HG03378 (cell line): ENCODE measurements around the gene MIGA2.
"Not testable (repeated sequence)": the region's sequence is repeated elsewhere in the genome, so short reads cannot be mapped to it uniquely, and the experiment has no call there.

ENCODE experiments used
- ATAC-seq: cut with Tn5 transposase; IDR thresholded peaks from one replicate; pipeline ENCODE4 v1.9.1; 2021; ENCODE audit warnings: mild to moderate bottlenecking, moderate library complexity; ENCODE audit not compliant: unreplicated experiment

Gene MIGA2, protein sequence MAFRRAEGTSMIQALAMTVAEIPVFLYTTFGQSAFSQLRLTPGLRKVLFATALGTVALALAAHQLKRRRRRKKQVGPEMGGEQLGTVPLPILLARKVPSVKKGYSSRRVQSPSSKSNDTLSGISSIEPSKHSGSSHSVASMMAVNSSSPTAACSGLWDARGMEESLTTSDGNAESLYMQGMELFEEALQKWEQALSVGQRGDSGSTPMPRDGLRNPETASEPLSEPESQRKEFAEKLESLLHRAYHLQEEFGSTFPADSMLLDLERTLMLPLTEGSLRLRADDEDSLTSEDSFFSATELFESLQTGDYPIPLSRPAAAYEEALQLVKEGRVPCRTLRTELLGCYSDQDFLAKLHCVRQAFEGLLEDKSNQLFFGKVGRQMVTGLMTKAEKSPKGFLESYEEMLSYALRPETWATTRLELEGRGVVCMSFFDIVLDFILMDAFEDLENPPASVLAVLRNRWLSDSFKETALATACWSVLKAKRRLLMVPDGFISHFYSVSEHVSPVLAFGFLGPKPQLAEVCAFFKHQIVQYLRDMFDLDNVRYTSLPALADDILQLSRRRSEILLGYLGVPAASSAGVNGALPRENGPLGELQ

GRCh38 chr9:129036241-129036922 is at the start of gene MIGA2:
Gene MIGA2 (plus strand): TSS chr9:129036626. CDS start chr9:129040595, 3,969 bp downstream.
- peak; percentile 85 for ATAC-seq

DNA sequence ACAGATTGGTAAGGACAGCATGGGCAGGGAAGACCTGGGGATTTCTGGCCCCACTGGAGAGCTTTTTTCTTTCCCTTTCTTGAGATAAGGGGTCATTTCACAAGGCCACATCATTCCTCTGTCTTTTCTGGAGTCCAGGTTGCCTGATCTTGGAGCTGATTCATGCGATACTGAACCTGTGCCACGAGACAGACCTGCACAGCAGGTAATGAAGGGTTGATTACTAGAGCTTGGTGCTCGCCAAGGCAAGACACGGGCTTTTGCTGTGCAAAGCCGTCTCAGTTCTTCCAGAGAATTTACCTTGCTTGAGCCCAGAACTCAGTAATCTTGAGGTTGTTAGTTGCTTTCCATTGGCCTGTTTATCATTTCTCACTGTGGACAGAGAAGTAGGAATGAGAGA is 49.8 kb upstream of the MIGA2 start:
- ATAC-seq = no peak

DNA sequence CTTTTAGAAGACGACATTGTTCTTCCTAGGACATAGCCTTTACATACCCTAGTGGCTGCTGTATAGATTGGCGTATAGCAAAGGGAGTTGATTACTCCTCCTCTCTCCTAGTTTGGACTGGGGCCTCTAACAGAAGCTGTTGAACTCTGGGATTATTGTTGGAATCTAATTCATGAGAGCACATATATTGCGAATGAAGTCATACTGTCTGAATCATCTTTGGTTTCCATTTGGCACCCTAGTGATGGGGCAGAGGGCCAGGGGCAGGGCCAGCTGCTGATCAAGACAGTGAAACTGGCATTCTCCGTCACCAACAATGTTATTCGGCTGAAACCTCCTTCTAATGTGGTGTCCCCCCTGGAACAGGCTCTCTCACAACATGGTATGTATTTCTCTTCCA is 48.6 kb upstream of the MIGA2 start:
- ATAC-seq = no peak

DNA sequence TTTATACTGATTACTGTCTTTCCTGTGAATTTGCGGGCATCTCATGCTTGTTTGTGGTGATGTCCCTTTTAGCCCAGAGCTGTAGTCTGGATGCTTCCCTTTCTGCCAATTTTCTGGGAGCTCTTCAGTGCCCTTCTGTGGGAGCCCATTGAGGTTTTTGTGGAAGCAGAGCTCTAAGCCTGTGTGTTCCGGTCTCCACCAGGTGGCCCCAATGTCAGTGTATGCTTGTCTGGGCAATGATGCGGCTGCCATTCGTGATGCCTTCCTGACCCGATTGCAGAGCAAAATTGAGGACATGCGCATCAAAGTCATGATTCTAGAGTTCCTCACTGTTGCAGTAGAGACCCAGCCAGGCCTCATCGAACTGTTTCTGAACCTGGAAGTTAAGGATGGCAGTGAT is 43.4 kb upstream of the MIGA2 start:
- no peak for ATAC-seq

- no peak for ATAC-seq
Observed at GRCh38 chr9:128995791-128996190, 40.6 kb upstream of the MIGA2 start.

- no peak for ATAC-seq
Observed at GRCh38 chr9:128998462-128998861, 38.0 kb upstream of the MIGA2 start.

- ATAC-seq = no peak
Observed at GRCh38 chr9:128999581-129000206, 36.7 kb upstream of the MIGA2 start.

- ATAC-seq = no peak
Observed at GRCh38 chr9:129001504-129002325, 34.7 kb upstream of the MIGA2 start.

DNA sequence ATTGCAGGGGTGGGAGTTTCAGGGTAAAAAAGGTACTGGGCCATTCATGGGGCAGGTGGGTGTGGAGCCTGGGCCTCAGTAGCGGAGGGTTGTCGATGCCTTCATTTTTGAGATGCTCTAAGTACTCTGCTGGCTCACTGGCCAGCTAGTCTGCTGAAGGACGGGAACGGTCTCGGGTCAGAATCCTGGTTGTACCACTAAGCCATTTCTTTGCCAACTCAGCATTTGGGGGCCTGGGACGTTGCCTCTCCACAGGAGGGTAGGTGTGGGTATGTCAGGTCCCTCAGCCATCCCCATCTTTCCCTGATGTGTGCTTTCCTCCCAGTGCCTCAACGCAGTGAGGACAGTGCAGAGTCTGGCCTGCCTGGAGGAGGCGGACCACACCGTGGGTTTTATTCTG is 33.4 kb upstream of the MIGA2 start:
- ATAC-seq = no peak

- not testable (repeated sequence) for ATAC-seq
Observed at GRCh38 chr9:129004173-129004572, 32.3 kb upstream of the MIGA2 start.

DNA sequence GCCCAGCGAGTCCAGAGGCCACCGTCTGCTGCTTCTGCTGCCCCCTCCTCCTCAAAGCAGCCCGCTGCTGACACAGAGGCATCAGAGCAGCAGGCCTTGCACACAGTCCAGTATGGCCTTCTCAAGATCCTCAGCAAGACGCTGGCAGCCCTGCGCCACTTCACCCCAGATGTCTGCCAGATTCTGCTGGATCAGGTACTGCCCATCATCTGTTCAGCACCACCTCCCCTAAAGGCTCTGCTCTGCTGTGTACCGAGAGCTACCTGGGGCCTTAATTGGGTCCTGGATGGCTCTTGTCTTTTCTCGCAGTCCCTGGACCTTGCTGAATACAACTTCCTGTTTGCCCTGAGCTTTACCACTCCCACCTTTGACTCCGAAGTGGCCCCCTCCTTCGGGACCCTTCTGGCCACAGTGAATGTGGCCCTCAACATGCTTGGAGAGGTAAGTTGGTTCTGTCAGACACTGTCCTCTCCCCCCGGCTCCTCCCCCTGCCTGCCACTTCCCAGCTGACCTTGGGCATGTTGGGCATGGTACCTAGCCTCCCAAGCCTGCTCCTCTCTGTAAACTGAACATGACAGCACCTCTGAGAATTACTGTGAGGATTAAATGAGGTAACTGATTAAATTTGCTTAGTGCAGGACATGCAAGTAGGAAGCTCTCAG is 31.0 kb upstream of the MIGA2 start:
- no peak for ATAC-seq

DNA sequence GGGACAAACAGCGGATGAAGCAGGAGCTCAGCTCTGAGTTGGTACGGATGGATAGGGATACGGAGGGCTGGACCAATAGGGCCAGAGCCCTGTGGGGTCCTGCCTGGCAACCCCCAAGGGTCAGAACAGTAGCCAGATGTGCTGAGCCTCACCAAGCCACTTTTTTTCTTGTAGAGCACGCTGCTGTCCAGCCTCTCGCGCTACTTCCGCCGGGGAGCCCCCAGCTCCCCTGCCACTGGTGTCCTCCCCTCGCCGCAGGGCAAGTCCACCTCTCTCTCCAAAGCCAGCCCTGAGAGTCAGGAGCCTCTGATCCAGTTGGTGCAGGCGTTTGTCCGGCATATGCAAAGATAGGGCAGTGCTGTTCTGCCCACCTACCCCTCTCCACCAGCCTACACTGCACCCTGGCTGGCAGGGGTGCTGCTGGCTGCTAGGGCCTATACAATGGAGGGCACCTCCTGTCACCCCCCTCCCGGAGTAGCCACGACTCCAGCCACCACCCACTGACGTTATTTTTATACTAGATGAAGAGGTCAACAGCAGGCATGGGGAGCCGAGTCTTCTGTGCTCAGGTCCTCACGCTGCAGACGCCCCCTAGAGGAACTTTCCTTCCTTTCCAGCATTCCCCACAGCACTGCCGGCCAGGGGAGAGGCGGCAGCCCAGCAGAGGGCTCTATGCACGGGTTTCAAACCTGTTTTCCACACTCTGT is 29.9 kb upstream of the MIGA2 start:
- no peak for ATAC-seq

DNA sequence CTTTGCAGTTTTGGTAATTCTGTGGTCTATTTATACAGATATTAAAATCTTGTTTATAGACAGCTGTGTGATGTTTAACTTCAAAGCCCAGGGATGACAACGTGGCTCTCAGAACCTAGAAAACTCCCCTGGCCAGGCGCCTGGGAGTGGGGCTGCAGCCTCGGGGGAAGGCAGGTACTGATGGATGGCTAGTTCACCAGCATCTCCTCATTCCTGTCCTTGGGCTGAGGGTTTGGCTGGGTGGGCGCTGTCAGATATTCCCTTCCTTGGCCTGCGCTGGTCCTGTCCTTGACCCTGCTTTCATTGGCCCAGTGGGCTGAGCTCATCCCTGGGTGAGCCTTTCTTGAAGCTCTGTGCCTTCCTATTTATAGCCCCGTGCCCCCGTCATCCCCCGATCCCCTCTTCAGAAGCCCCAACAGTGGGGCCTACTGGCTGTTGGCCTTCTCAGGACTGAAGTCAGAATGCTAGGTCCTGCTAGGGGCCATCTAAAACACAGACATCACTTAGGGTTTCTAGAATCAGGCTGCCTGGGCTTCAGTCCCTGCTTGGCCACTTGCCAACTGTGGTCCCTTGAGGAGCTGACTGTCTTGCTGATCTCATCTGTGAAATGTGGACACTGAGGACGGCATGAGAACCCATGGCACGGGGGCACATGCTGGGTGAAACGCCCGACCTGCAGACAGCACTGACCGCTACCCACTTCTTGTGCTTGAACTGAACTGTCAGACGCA is 29.2 kb upstream of the MIGA2 start:
- ATAC-seq = no peak

- ATAC-seq = no peak
Observed at GRCh38 chr9:129007766-129008468, 28.5 kb upstream of the MIGA2 start.

GRCh38 chr9:129008469-129008965 is 27.9 kb upstream of the MIGA2 start:
- ATAC-seq = no peak

DNA sequence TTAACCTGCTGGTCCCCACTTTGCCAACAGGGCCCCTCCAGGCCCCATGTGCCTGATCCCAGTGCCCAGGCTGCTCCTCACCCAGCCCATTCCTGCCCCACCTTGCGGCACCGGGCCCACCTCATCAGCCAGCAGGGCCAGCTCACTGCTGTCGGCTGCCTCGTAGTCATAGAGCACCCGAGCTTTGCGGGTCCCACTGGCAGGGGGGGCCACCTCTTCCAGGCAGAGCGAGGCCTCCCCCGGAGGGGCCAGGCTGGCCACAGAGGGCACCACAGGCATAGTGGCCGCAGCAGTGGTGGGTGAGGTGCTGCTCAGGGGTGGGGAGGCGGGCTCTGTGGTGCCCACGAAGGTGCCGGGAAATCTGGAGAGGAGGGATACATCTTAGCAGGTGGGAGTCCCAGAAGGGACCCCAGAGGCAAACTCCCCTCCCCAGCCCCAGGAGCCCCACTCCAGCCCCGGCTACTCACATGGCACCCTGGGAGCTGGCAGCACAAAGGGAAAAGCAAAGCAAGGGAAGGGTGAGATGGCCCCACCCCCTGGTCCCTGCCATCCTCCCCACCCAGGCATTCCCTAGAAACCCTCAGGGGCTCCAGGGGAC is 27.3 kb upstream of the MIGA2 start:
- no peak for ATAC-seq

- no peak for ATAC-seq
Observed at GRCh38 chr9:129009584-129010141, 26.8 kb upstream of the MIGA2 start.
